ENCODE data around the gene KIF21A. TPM values are rescaled to one million over a fixed set of nuclear protein-coding genes. Genes with fewer than 3 reads are reported as not detected.

Gene KIF21A
- total and polyA plus RNA-seq, 2 of the 13 experiments (the other 11 are each of a cell fraction or from before 2014, with no cell fraction given), result 20.6 to 39.7 TPM

GRCh38 chr12:39476894-39477293 is 34.0 kb upstream of the KIF21A start:
- FAIRE-seq, result no peak
- no peaks in the 10 kb centered on the region for H3K9me3 ChIP-seq (ENCODE audit: low read length)
- in situ Hi-C loops (cut with HindIII; ENCODE audit: extremely low pct_ligation_motif_present, low pct_unique_long_range_greater_than_20kb) (no loop called here), intact Hi-C loops (cut with micrococcal nuclease; ENCODE audit: unreplicated experiment) (no loop called here)
- H3K4me3 ChIP-seq (replicated peaks in 1 of 3; ENCODE audit: insufficient read depth in 1 of 3, low read depth in 2 of 3, low read length in 3 of 3), result no peak overlapping the region
- no peak for DNase-seq (ENCODE audit: low spot score)
- CTCF ChIA-PET (ENCODE audit: low intra/inter-chr PET ratio, low total read pairs), result interaction anchor here (0.8 kb wide), 1 partner anchor 159 kb away, joined by 4 read pairs; no protein-coding TSS in a partner anchor
- 25% methylated on average over 5 of the region's 5 CpGs for WGBS (ENCODE audit: low lambda C conversion rate)
- H3K9ac ChIP-seq (ENCODE audit: insufficient read depth, low read depth, low read length), result no peak overlapping the region
- POLR2A ChIA-PET, result no interaction called here
- H2AFZ ChIP-seq (ENCODE audit: low read length), result no peak overlapping the region
- H4K20me1 ChIP-seq (ENCODE audit: insufficient read depth, low read length), result no peaks in the 10 kb centered on the region
- no peak for ATAC-seq
- no peaks in the 10 kb centered on the region for H3K4me1 ChIP-seq (ENCODE audit: insufficient read depth, low read length)
- TF ChIP-seq ZNF382 (CRISPR knock-in tag; IDR thresholded peaks at IDR 0.05; ENCODE audit: borderline replicate concordance) (no peak), CCDC6 (CRISPR knock-in tag; IDR thresholded peaks at IDR 0.05) (no peak), HDAC6 (IDR thresholded peaks at IDR 0.05; ENCODE audit: low read depth, low read length) (no peak), TSC22D2 (CRISPR knock-in tag; IDR thresholded peaks at IDR 0.05; ENCODE audit: borderline replicate concordance) (no peak), KMT2B (CRISPR knock-in tag; IDR thresholded peaks at IDR 0.05) (no peak)
- no peaks in the 10 kb centered on the region for H3K36me3 ChIP-seq (replicated peaks in 1 of 2; ENCODE audit: control insufficient read depth in 1 of 2, insufficient read depth in 2 of 2, low read length in 2 of 2)
- BruUV-seq (replicated peaks), result no TSS peak
- H3K27ac ChIP-seq (ENCODE audit: extremely low read length, insufficient read depth, low read length), result no peak overlapping the region
- no peak overlapping the region for H3K4me2 ChIP-seq (ENCODE audit: low read depth, low read length)
- no peaks in the 10 kb centered on the region for H3K79me2 ChIP-seq (ENCODE audit: insufficient read depth, low read length)
- H3K27me3 ChIP-seq (ENCODE audit: control insufficient read depth in 1 of 2, insufficient read depth in 2 of 2, low read length in 2 of 2), result no peaks in the 10 kb centered on the region

DNA sequence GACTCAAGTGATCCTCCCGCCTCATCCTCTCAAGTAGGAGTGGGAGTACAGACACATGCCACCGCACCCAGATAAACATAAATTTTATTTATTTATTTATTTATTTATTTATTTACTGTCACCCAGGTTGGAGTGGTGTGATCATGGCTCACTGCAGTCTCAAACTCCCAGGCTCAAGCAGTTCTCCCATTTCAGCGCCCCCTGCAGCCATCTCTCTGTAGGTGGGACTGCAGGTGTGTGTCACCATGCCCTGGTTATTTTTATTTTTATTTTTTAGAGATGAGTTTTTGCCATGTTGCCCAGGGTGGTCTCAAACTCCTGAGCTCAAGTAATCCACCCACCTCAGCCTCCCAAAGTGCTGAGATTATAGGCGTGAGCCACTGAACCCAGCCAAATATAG is 33.2 kb upstream of the KIF21A start:
- BruUV-seq (replicated peaks), result no TSS peak
- 58% methylated on average over 4 of the region's 4 CpGs for WGBS (ENCODE audit: low lambda C conversion rate)
- Histone ChIP-seq H3K9me3 (ENCODE audit: low read length) (no peaks in the 10 kb centered on the region), H3K36me3 (replicated peaks in 1 of 2; ENCODE audit: control insufficient read depth in 1 of 2, insufficient read depth in 2 of 2, low read length in 2 of 2) (no peaks in the 10 kb centered on the region), H3K4me1 (ENCODE audit: insufficient read depth, low read length) (no peaks in the 10 kb centered on the region), H2AFZ (ENCODE audit: low read length) (no peak overlapping the region), H3K4me3 (replicated peaks in 1 of 3; ENCODE audit: insufficient read depth in 1 of 3, low read depth in 2 of 3, low read length in 3 of 3) (no peak overlapping the region), H3K27me3 (ENCODE audit: control insufficient read depth in 1 of 2, insufficient read depth in 2 of 2, low read length in 2 of 2) (no peaks in the 10 kb centered on the region), H4K20me1 (ENCODE audit: insufficient read depth, low read length) (no peaks in the 10 kb centered on the region), H3K79me2 (ENCODE audit: insufficient read depth, low read length) (no peaks in the 10 kb centered on the region), H3K9ac (ENCODE audit: insufficient read depth, low read depth, low read length) (no peak overlapping the region), H3K27ac (ENCODE audit: extremely low read length, insufficient read depth, low read length) (no peak overlapping the region), H3K4me2 (ENCODE audit: low read depth, low read length) (no peak overlapping the region)
- intact Hi-C loops (cut with micrococcal nuclease; ENCODE audit: unreplicated experiment), result no loop called here
- peak; percentile 69; the same call in 2 of the 3 replicates for ATAC-seq
- ChIA-PET POLR2A (no interaction called here), CTCF (ENCODE audit: low intra/inter-chr PET ratio, low total read pairs) (interaction anchor here (0.8 kb wide), 1 partner anchor 158 kb away, joined by 4 read pairs; no protein-coding TSS in a partner anchor)
- TF ChIP-seq ZNF260 (CRISPR knock-in tag; IDR thresholded peaks at IDR 0.05; ENCODE audit: borderline replicate concordance, low read depth) (no peak), ZNF83 (CRISPR knock-in tag; IDR thresholded peaks at IDR 0.05; ENCODE audit: borderline replicate concordance) (no peak), EZH2 (conservative IDR thresholded peaks at IDR 0.05; ENCODE audit: low read depth, low read length) (no peak), ZNF629 (CRISPR knock-in tag; conservative IDR thresholded peaks at IDR 0.05) (no peak), NFE2L2 (IDR thresholded peaks at IDR 0.05; ENCODE audit: low read length) (no peak), FOXC1 (CRISPR knock-in tag; IDR thresholded peaks at IDR 0.05; ENCODE audit: borderline replicate concordance) (no peak)
- DNase-seq (ENCODE audit: low spot score), result peak; percentile 6
- in situ Hi-C loops (cut with HindIII; ENCODE audit: extremely low pct_ligation_motif_present, low pct_unique_long_range_greater_than_20kb), result no loop called here
- no peak for FAIRE-seq
